ENCODE data around the gene PTPRN2.

- TF ChIP-seq EZH2phosphoT487 (IDR thresholded peaks at IDR 0.05; ENCODE audit: borderline replicate concordance, low read depth, low read length), result no peak
- TF ChIP-seq CTCF (conservative IDR thresholded peaks at IDR 0.05; ENCODE audit: low read length), result no peak
These were observed 1045.3 kb downstream of the PTPRN2 start for GRCh38 chr7:157542068-157543021.

Measured in OCI-LY7 (cell line).